Thymus (tissue), 11 donors: ENCODE results near the gene NTM. TPM values are rescaled to one million over a fixed set of nuclear protein-coding genes. Genes with fewer than 3 reads are reported as not detected.

ENCODE experiments used
- DNase-seq, 9 donors: peaks; one replicate each; pipeline ENCODE4 v3.0.0-alpha.2; 2013; ENCODE audit warnings: low spot score in 9 of 9, low read depth in 6 of 9, missing footprints in 1 of 9
- H3K27ac ChIP-seq, 2 donors: one replicate each; pipeline ENCODE4 v1.5.1; 2013; ENCODE audit warnings: control low read depth in 1 of 2, low read depth in 1 of 2, low read length in 1 of 2, mild to moderate bottlenecking in 1 of 2, moderate library complexity in 1 of 2
- H3K27me3 ChIP-seq, 2 donors: one replicate each; pipeline ENCODE4 v1.5.1; 2013; ENCODE audit warnings: low read length in 1 of 2; ENCODE audit not compliant: control insufficient read depth in 2 of 2, insufficient read depth in 1 of 2
- H3K36me3 ChIP-seq, 2 donors: one replicate each; pipeline ENCODE4 v1.5.1; 2013; ENCODE audit warnings: low read length in 1 of 2, mild to moderate bottlenecking in 1 of 2, moderate library complexity in 1 of 2; ENCODE audit not compliant: control insufficient read depth in 2 of 2, insufficient read depth in 2 of 2
- H3K4me1 ChIP-seq, 2 donors: one replicate each; pipeline ENCODE4 v1.5.1; 2013; ENCODE audit warnings: low read length in 2 of 2; ENCODE audit not compliant: control insufficient read depth in 2 of 2, insufficient read depth in 2 of 2
- H3K4me3 ChIP-seq, 2 donors: one replicate each; pipeline ENCODE4 v1.5.1; 2013; ENCODE audit warnings: low read length in 2 of 2, control low read depth in 1 of 2, mild to moderate bottlenecking in 1 of 2
- H3K9me3 ChIP-seq, 2 donors: one replicate each; pipeline ENCODE4 v1.5.1; 2013; ENCODE audit warnings: low read length in 1 of 2, mild to moderate bottlenecking in 1 of 2; ENCODE audit not compliant: control insufficient read depth in 2 of 2, insufficient read depth in 1 of 2
- WGBS: extraction: QIAGEN DNeasy Blood & Tissue Kit; methylation state at CpG from one replicate; pipeline ENCODE4 v1.1.7; 2013; 5-methylcytosine and 5-hydroxymethylcytosine counted together
- polyA plus RNA-seq: library from polyadenylated mRNA; stranded (reverse); fragments of 200-250 nt; gene quantifications from one replicate; pipeline ENCODE4 v1.2.3, GENCODE V29; 2013
- total RNA-seq: library from RNA; stranded (reverse); fragments of 120-200 nt; gene quantifications from one replicate; pipeline ENCODE4 v1.2.4, GENCODE V29; 2013
- donor health status: healthy.

NTM gene
- total and polyA plus RNA-seq, 2 donors: 0.18 to 0.47 TPM

GRCh38 chr11:132005887-132006286 lies 635.5 kb downstream of the NTM start:
- Histone ChIP-seq H3K4me3 (no peak overlapping the region), H3K4me1 (no peaks in the 10 kb centered on the region), H3K27ac (no peak overlapping the region), H3K27me3 (no peaks in the 10 kb centered on the region), H3K9me3 (no peaks in the 10 kb centered on the region), H3K36me3 (no peaks in the 10 kb centered on the region)
- DNase-seq: no peak
- WGBS: 93% methylated on average over 4 of the region's 4 CpGs

GRCh38 chr11:132006884-132007580 lies 636.6 kb downstream of the NTM start:
- no peak for DNase-seq
- H3K9me3 ChIP-seq: no peaks in the 10 kb centered on the region
- 86% methylated on average over 7 of the region's 7 CpGs for WGBS
- no peaks in the 10 kb centered on the region for H3K4me1 ChIP-seq
- H3K27ac ChIP-seq: no peak overlapping the region
- H3K27me3 ChIP-seq: no peaks in the 10 kb centered on the region
- no peak overlapping the region for H3K4me3 ChIP-seq
- no peaks in the 10 kb centered on the region for H3K36me3 ChIP-seq

- Histone ChIP-seq H3K27me3 (no peaks in the 10 kb centered on the region), H3K27ac (no peak overlapping the region), H3K9me3 (no peaks in the 10 kb centered on the region), H3K4me1 (no peaks in the 10 kb centered on the region), H3K4me3 (no peak overlapping the region), H3K36me3 (no peaks in the 10 kb centered on the region)
- no peak for DNase-seq
- WGBS: 96% methylated on average over 1 of the region's 1 CpG
These were observed 637.8 kb downstream of the NTM start for GRCh38 chr11:132008226-132008625.

GRCh38 chr11:132008872-132009271 lies 638.5 kb downstream of the NTM start:
- WGBS: 47% methylated on average over 4 of the region's 4 CpGs
- no peaks in the 10 kb centered on the region for H3K9me3 ChIP-seq
- no peak overlapping the region for H3K27ac ChIP-seq
- no peaks in the 10 kb centered on the region for H3K27me3 ChIP-seq
- no peak overlapping the region for H3K4me3 ChIP-seq
- H3K4me1 ChIP-seq: no peaks in the 10 kb centered on the region
- H3K36me3 ChIP-seq: no peaks in the 10 kb centered on the region
- no peak for DNase-seq

GRCh38 chr11:132020001-132020400 lies 649.6 kb downstream of the NTM start:
- H3K27me3 ChIP-seq: no peaks in the 10 kb centered on the region
- H3K4me1 ChIP-seq: no peaks in the 10 kb centered on the region
- no peak for DNase-seq
- H3K36me3 ChIP-seq: no peaks in the 10 kb centered on the region
- H3K4me3 ChIP-seq: no peak overlapping the region
- 99% methylated on average over 1 of the region's 1 CpG for WGBS
- no peaks in the 10 kb centered on the region for H3K9me3 ChIP-seq
- H3K27ac ChIP-seq: no peak overlapping the region

GRCh38 chr11:132022285-132022684 lies 651.9 kb downstream of the NTM start:
- Histone ChIP-seq H3K4me1 (no peaks in the 10 kb centered on the region), H3K27ac (no peak overlapping the region), H3K36me3 (no peaks in the 10 kb centered on the region), H3K9me3 (no peaks in the 10 kb centered on the region), H3K4me3 (no peak overlapping the region), H3K27me3 (no peaks in the 10 kb centered on the region)
- 94% methylated on average over 5 of the region's 5 CpGs for WGBS
- no peak for DNase-seq

- H3K27ac ChIP-seq: no peak overlapping the region
- no peaks in the 10 kb centered on the region for H3K36me3 ChIP-seq
- 82% methylated on average over 6 of the region's 6 CpGs for WGBS
- no peak overlapping the region for H3K4me3 ChIP-seq
- no peaks in the 10 kb centered on the region for H3K27me3 ChIP-seq
- H3K9me3 ChIP-seq: no peaks in the 10 kb centered on the region
- no peak for DNase-seq
- no peaks in the 10 kb centered on the region for H3K4me1 ChIP-seq
These were observed 652.5 kb downstream of the NTM start for GRCh38 chr11:132022733-132023478.

GRCh38 chr11:132024587-132025295 lies 654.3 kb downstream of the NTM start:
- no peak overlapping the region for H3K4me3 ChIP-seq
- no peaks in the 10 kb centered on the region for H3K27me3 ChIP-seq
- no peak overlapping the region for H3K27ac ChIP-seq
- no peak for DNase-seq
- H3K4me1 ChIP-seq: no peaks in the 10 kb centered on the region
- H3K9me3 ChIP-seq: no peaks in the 10 kb centered on the region
- 93% methylated on average over 8 of the region's 8 CpGs for WGBS
- no peaks in the 10 kb centered on the region for H3K36me3 ChIP-seq

GRCh38 chr11:132026746-132027145 lies 656.3 kb downstream of the NTM start:
- Histone ChIP-seq H3K27me3 (no peaks in the 10 kb centered on the region), H3K27ac (no peak overlapping the region), H3K4me1 (no peaks in the 10 kb centered on the region), H3K36me3 (no peaks in the 10 kb centered on the region), H3K4me3 (no peak overlapping the region), H3K9me3 (no peaks in the 10 kb centered on the region)
- 94% methylated on average over 3 of the region's 3 CpGs for WGBS
- no peak for DNase-seq
